Gastrocnemius medialis (tissue), 4 donors: Measurements from ENCODE around the gene FNDC10. TPM values are rescaled to one million over a fixed set of nuclear protein-coding genes. Genes with fewer than 3 reads are reported as not detected.

Source experiments
- ATAC-seq, 2 donors: fragments of 150-250 bp; one replicate each; pipeline ENCODE4 v1.9.1; 2016
- DNase-seq, 2 donors: peaks; one replicate each; pipeline ENCODE4 v3.0.0-alpha.2; 2019
- H3K27ac ChIP-seq, 4 donors: fragments of 200-600 bp; sonication (generic); 1 replicate in 1 of 4; 2 replicates in 3 of 4; pipeline ENCODE4 v1.5.1; 2016 to 2018; ENCODE audit warnings: mild to moderate bottlenecking in 2 of 4, moderate library complexity in 1 of 4
- H3K27me3 ChIP-seq, 3 donors: fragments of 200-600 bp; sonication (generic) in 2 of 3; 1 replicate in 1 of 3; 2 replicates in 2 of 3; pipeline versions ENCODE4 v1.5.1 to v1.6.0; 2016 to 2019; ENCODE audit warnings: mild to moderate bottlenecking in 1 of 3, moderate library complexity in 1 of 3
- H3K36me3 ChIP-seq, 2 donors: fragments of 200-600 bp; sonication (generic) in 1 of 2; one replicate each; pipeline ENCODE4 v1.5.1; 2017 to 2018
- H3K4me1 ChIP-seq, 2 donors: fragments of 200-600 bp; sonication (generic) in 1 of 2; one replicate each; pipeline ENCODE4 v1.5.1; 2016 to 2017; ENCODE audit warnings: mild to moderate bottlenecking in 2 of 2
- H3K4me3 ChIP-seq, 4 donors: fragments of 200-600 bp; sonication (generic) in 3 of 4; 1 replicate in 1 of 4; 2 replicates in 3 of 4; pipeline ENCODE4 v1.5.1; 2016 to 2019; ENCODE audit warnings: mild to moderate bottlenecking in 2 of 4
- H3K9me3 ChIP-seq, 3 donors: fragments of 200-600 bp; sonication (generic) in 2 of 3; 1 replicate in 1 of 3; 2 replicates in 2 of 3; pipeline ENCODE4 v1.5.1; 2016 to 2019
- CTCF ChIP-seq, 5 experiments: fragments of 450-650 bp in 3 of 5; fragments of 200-600 bp in 2 of 5; sonication (generic) in 2 of 5; IDR thresholded peaks in 4 of 5; conservative IDR thresholded peaks in 1 of 5; 1 replicate in 4 of 5; 2 replicates in 1 of 5; pipeline ENCODE4 v1.5.1; 2016 to 2019; ENCODE audit warnings: antibody characterized with exemption in 5 of 5, mild to moderate bottlenecking in 3 of 5, moderate library complexity in 3 of 5
- POLR2A ChIP-seq, 2 donors: fragments of 450-650 bp; IDR thresholded peaks; one replicate each; pipeline ENCODE4 v1.6.1; 2017; ENCODE audit warnings: antibody characterized with exemption in 2 of 2, mild to moderate bottlenecking in 2 of 2, moderate library complexity in 2 of 2
- in situ Hi-C, 4 donors: fragments of 200-750 bp; cut with MboI; loops; one replicate each; pipeline versions ENCODE4 v1.15.0 to v1.8.0; 2017; ENCODE audit warnings: low sequenced_read_pairs in 4 of 4
- intact Hi-C: fragments of 100-400 bp; cut with DNase I; formaldehyde crosslinking; loops from one replicate; pipeline ENCODE4 v1.15.1; 2023; ENCODE audit warnings: low total_unique reads
- total RNA-seq, 4 donors: library from RNA; depleted of rRNA; stranded (reverse); fragments of >200 nt; gene quantifications; one replicate each; pipeline versions ENCODE4 v1.1.0 to v1.2.3, GENCODE V29; 2016

The FNDC10 gene
- total RNA-seq, 4 donors from 2014 or later, result 0.20 to 1.3 (median 0.94) TPM; not detected in 1

- peaks cover 30 to 31% of the 10 kb centered on the region in 2 donors for H3K4me1 ChIP-seq
- peak overlapping the region; percentile 82 to 99 (median 89) for H3K4me3 ChIP-seq
- ATAC-seq (no peak), DNase-seq (no peak)
- H3K27ac ChIP-seq, result peak overlapping the region; percentile 98 to 100 (median 100)
- in situ Hi-C loops, result no loop called here
- intact Hi-C loops, result loop anchor here (2.0 kb wide), 1 partner anchor 44 kb away; the partner anchor contains the start of gene CDK11B
- H3K9me3 ChIP-seq, result no peaks in the 10 kb centered on the region
- H3K27me3 ChIP-seq, result no peaks in the 10 kb centered on the region
- no peak for TF ChIP-seq CTCF (IDR thresholded peaks at IDR 0.05 in 4 of 5, conservative IDR thresholded peaks at IDR 0.05 in 1 of 5)
- TF ChIP-seq POLR2A (IDR thresholded peaks at IDR 0.05), result no peak
- H3K36me3 ChIP-seq, result peaks cover 0 to 6% of the 10 kb centered on the region in 2 donors
Observed at GRCh38 chr1:1614204-1614953, 14.4 kb upstream of the FNDC10 start.

DNA sequence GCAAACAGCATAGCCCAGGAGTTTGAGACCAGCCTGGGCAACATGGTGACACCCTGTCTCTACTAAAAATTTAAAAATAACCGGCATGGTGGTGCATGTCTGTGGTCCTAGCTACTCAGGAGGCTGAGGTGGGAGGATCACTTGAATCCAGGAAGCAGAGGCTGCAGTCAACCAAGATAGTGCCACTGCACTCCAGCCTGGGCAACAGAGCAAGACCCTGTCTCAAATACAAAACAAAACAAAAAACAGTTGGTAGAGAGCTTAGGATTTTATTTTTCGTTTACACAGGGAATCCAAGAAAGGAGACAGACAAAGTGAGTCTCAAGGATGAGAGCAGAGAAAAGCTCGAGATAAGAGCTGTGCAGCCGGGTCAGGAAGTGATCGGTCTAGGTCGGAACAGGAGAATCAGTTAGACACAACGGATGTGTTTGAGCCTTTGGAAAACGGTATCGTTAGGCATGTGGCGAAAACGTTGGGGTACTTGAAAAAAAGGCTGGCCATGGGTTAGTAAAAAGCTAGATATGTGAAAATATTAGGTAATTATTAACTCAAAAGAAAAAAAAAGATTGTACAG lies 13.7 kb upstream of the FNDC10 start:
- H3K9me3 ChIP-seq, result no peaks in the 10 kb centered on the region
- H3K36me3 ChIP-seq, result peaks cover 0 to 6% of the 10 kb centered on the region in 2 donors
- in situ Hi-C loops (no loop called here), intact Hi-C loops (loop anchor here (2.0 kb wide), 1 partner anchor 45 kb away; the partner anchor contains the start of gene CDK11B)
- ATAC-seq (no peak), DNase-seq (no peak)
- no peaks in the 10 kb centered on the region for H3K27me3 ChIP-seq
- H3K4me3 ChIP-seq, result peak overlapping the region in 2 of 4 donors; percentile 82 to 94
- H3K27ac ChIP-seq, result no peak overlapping the region
- no peak for TF ChIP-seq POLR2A (IDR thresholded peaks at IDR 0.05)
- no peak for TF ChIP-seq CTCF (IDR thresholded peaks at IDR 0.05 in 4 of 5, conservative IDR thresholded peaks at IDR 0.05 in 1 of 5)
- H3K4me1 ChIP-seq, result peaks cover 28% of the 10 kb centered on the region in 2 donors

- TF ChIP-seq CTCF (IDR thresholded peaks at IDR 0.05 in 4 of 5, conservative IDR thresholded peaks at IDR 0.05 in 1 of 5) (no peak), POLR2A (IDR thresholded peaks at IDR 0.05) (no peak)
- Histone ChIP-seq H3K4me3 (no peak overlapping the region), H3K27me3 (no peaks in the 10 kb centered on the region), H3K27ac (no peak overlapping the region), H3K9me3 (no peaks in the 10 kb centered on the region), H3K4me1 (peaks cover 20 to 21% of the 10 kb centered on the region in 2 donors), H3K36me3 (peaks cover 0 to 6% of the 10 kb centered on the region in 2 donors)
- ATAC-seq (no peak), DNase-seq (no peak)
- in situ Hi-C loops, result no loop called here
- intact Hi-C loops, result no loop called here
Observed at GRCh38 chr1:1612104-1612400, 12.1 kb upstream of the FNDC10 start.

DNA sequence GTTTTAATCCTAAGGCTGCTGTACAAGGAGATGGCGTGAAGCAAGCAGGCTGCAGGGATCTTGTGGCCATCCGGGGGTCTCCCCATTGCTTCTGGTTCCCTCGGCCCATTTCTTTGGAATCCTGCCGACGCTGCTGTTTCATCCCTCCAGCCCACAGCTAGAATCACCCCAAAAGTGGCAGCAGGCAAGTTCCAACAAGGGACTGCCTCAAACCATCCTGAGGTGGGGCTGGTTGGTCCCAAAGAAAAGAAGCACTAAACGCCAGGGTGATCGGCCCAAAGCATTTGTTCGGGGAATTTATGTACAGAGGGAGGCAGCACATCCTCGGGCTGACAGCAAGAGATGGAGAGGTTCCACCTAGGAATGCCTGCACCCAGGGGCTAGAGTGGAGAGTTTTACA lies 10.9 kb upstream of the FNDC10 start:
- in situ Hi-C loops (no loop called here), intact Hi-C loops (no loop called here)
- H3K9me3 ChIP-seq, result no peaks in the 10 kb centered on the region
- H3K4me3 ChIP-seq, result no peak overlapping the region
- TF ChIP-seq CTCF (IDR thresholded peaks at IDR 0.05 in 4 of 5, conservative IDR thresholded peaks at IDR 0.05 in 1 of 5) (no peak), POLR2A (IDR thresholded peaks at IDR 0.05) (no peak)
- peaks cover 0 to 6% of the 10 kb centered on the region in 2 donors for H3K36me3 ChIP-seq
- H3K27ac ChIP-seq, result no peak overlapping the region
- peaks cover 13% of the 10 kb centered on the region in 2 donors for H3K4me1 ChIP-seq
- H3K27me3 ChIP-seq, result no peaks in the 10 kb centered on the region
- ATAC-seq (no peak), DNase-seq (no peak)
